CD4-positive, alpha-beta T cell treated with Interleukin-6 at 100 ng/mL for 8 hours (primary cell): ENCODE results near the gene SH3BP2.

ENCODE experiments used
- DNase-seq: peaks from one replicate; pipeline ENCODE4 v3.0.0-alpha.2; 2020; ENCODE audit warnings: mixed read lengths, low spot score

Gene SH3BP2

GRCh38 chr4:2856266-2856665 is 63.4 kb downstream of the SH3BP2 start:
- DNase-seq = no peak

DNA sequence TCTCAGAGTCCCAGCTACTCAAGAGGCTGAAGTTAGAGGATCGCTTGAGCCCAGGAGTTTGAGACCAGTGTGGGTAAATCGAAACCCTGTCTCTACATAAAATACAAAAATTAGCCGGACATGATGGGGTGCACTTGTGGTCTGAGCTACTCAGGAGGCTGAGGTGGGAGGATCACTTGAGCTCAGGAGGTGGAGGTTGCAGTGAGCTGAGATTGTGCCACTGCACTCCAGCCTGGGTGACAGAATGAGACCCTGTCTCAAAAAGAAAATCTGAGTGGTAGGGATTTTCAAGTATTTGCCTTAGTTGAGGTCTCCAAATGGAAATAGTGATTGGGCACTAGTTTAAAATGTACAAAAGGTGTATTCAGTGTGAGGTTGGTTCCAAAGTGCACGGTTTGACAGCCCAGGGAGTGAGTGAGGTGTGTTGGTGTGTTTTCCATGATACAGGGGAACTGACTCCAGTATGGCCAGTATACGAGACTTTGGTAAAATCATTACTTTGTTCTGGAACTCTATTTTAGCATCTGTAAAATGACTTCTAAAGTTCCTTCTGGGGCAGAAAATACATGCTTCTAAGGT is 64.6 kb downstream of the SH3BP2 start:
- DNase-seq = no peak

DNA sequence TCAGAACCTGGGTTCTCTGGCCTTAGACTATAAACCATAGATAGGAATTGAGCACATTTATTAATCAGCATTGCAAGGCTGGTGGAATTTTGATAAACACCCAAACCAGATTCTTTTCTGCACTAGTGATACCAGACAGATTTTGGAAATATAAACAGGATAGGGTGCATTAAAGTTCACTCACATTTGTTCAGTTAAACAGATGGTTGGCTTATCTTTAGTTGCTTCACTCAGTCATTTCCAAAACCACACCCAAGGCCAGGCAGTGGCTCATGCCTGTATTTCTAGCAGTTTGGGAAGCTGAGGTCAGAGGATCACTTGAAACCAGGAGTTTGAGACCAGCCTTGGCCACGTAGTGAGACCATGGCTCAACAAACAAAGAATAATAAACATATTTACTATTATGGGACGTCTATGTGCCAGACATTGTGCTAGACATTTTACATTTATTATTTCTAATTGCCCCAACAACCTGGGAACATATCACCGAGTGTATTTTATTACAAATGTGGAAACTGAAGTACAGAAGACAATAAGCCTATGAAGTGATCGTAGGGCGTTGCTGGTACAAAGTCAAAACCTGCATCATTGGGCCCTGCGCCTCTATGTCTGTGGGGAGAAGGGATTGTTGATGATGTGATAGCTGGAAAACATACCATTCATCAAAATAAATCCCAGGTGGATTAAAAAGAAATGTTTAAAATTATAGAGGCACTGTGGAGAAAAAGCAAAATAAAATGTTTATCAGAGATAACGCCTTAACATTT is 65.7 kb downstream of the SH3BP2 start:
- no peak for DNase-seq

DNA sequence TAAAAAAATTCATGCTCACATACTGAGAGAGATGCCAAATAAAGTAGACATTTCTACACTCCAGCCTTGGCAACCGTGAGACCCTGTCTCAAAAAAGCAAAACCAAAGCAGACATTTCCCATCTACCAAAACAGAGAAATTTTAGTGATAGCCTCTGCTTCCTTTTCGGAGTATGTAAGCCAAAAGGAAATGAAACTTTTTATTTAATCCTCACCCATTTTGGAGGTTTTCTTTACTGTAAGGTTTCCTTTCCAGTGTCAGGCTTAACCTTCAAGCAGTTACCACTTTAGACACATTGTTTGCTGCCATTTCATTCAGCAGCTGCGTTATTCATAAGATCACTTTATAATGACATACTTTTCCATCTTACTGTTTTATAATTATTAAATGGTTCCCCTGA is 66.6 kb downstream of the SH3BP2 start:
- DNase-seq = no peak

GRCh38 chr4:2860391-2861348 is 67.8 kb downstream of the SH3BP2 start:
- DNase-seq = no peak

- DNase-seq = no peak
Measured at GRCh38 chr4:2861631-2862436, 68.9 kb downstream of the SH3BP2 start.

DNA sequence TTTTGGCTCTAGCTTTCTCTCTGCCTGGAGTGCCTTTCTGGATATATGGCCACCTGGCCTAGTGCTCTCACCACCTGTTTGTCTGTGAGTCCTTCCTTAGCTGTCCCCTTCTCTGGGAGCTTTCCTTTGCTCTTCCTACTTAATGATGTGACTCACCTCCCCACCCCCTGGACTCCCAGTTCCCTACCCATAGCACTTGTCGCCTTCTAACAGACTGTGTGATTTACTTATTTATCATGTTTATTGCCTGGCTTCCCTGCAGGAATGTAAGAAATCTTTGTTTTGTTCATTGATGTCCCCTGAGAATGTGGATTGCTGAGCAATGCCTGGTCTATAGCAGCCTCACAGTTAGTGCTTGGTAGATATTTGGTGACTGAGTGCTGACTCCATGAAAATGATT is 69.6 kb downstream of the SH3BP2 start:
- no peak for DNase-seq

DNA sequence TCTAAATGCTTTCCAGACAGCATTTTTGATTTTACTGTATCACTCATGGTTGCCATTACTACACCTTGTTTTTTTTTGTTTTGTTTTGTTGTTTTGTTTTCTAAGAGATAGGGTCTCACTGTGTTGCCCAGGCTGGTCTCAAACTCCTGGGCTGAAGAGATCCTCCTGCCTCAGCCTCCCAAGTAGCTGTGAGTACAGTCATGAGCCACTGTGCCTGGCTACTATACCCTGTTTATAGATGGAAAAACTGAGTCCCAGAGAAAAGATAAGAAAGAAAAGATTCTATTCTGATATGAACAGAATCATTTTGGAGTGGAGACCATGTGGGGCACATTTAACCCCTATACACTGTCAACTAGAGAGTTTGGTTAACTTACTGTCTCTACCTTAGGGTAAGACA is 70.8 kb downstream of the SH3BP2 start:
- DNase-seq = no peak

DNA sequence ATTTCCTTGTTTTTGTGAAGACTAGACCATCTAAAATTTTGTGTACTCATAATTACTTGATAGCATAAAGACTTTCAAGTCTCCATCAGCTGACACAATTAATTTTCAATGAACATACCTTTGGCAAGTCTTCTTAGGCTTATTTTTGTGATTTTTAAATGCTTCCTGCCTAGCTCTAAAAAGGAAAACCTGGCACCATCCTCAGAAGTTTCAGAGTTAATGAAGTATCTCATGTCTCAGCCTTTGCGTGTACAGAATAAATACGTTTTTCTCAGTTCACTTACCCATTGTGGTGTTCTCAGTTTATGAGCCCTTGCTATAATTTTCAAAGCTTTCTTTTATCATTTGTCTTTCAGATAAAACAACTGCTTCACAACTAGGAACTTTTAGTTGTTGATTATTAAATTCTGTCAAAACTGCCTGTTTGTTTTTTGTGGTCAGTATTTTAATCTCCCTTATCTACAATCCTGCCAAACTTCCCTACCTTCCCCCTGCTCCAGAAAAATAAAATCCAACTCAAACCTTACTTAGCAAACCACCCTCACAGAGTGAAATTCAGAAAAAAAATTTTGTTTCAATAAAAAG is 72.4 kb downstream of the SH3BP2 start:
- no peak for DNase-seq

DNA sequence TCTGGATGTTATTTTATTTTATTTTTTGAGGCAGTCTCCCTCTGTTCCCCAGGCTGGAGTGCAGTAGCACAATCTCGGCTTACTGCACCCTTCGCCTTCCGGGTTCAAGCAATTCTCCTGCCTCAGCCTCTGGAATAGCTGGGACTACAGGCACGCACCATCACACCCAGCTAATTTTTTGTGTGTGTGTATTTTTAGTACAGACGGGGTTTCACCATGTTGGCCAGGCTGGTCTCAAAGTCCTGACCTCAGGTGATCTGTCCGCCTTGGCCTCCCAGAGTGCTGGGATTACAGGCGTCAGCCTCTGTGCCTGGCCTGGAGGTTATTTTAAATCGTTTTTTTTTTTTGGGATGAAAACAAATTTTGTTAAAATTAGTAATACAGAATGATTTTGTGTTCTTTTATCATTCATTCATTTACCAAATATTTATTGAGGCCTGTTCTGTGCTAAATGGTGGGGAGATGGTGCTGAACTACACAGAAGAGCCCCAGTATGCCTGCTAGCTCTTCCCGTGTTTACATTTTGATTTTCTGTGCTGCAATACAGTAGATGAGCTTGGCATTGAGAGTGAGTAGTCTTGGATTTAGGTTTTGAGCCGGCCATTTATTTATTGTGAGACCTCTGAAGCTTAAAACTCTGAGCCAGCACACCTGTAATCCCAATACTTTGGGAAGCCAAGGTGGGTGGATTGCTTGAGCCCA is 73.4 kb downstream of the SH3BP2 start:
- DNase-seq = no peak

GRCh38 chr4:2866891-2867290 is 74.0 kb downstream of the SH3BP2 start:
- no peak for DNase-seq

- DNase-seq = no peak
Measured at GRCh38 chr4:2867758-2868491, 75.0 kb downstream of the SH3BP2 start.

DNA sequence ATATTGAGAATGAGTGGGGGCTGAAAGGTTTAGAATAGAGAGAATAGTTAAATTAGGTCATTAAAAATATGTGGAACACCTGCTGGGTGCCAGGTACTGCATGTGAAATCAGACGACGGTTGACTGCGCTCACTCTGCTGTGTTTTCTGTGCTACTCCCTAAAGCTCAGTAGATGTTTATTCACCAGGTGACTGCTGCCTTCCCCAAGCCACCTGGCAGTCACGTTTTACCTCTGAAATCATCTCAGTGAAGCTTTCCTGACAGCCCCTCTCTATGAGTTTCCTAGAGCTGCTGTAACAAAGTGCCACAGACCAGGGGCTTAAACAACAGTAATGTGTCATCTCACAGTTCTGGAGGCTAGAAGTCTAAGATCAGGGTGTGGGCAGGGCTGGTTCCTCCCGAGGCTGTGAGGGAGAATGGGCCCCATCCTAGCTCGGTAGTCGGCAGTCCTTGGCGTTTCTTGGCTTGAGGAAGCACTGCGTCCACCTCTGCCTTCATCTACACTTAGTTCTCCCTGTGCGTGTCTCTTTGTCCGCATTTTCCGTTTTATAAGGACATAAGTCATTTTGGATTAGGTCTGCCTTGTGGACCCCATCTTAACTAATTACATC is 76.1 kb downstream of the SH3BP2 start:
- DNase-seq = no peak

- DNase-seq = no peak
Measured at GRCh38 chr4:2869659-2870058, 76.8 kb downstream of the SH3BP2 start.

DNA sequence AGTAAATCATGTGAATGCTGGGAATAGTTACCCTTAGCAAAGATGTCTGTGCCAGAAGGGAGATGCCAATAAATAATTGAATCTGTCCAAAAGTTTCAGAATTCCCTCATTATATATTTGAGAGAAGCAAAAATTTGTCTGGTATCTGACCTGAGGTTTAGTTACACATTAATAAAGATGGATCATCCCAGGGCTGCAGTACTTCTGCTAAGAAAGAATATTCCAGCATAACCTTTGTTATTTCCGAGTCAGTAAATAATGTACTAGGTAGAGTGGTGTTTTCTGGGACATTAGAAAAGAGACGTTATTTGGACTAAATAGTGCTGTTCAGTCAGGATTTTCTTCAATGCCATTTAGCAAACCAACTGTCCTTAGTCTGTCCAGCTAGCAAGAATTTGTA is 77.2 kb downstream of the SH3BP2 start:
- DNase-seq = no peak

GRCh38 chr4:2871466-2871865 is 78.6 kb downstream of the SH3BP2 start:
- DNase-seq = no peak

- peak; percentile 9 for DNase-seq
Measured at GRCh38 chr4:2871911-2872310, 79.0 kb downstream of the SH3BP2 start.

DNA sequence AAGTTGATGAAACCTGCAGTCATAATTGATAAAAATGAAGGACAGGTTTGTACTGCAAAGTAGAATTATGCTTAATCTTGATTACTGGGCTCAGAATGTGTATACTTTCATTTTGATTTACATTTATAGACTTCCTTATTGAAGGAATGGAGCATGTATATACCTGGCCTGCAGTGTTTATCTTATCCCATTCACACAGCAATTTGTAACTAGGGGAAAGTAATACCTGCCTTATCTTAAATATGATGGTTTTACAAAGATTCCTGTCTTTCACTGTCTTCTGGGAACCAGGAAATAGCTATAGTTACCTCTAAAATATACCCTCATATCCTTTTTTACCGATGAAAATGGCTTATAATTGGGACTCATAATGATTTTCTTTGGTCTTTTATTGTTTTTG is 80.4 kb downstream of the SH3BP2 start:
- no peak for DNase-seq

DNA sequence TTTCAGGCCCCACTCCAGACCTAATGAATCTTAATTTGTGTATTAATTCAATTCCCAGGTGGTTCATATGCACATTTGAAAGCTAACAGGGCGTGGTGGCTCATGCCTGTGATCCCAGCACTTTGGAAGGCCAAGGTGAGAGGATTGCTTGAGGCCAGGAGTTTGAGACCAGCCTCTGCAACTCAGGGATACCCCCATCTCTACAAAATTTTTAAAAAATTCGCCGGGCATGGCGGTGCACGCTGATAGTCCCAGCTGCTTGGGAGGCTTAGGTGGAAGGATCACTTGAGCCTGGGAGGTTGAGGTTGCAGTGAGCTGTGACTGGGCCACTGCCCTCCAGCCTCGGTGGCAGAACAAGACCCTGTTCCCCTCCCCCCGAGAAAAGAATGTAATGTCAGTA is 82.0 kb downstream of the SH3BP2 start:
- no peak for DNase-seq

- DNase-seq = no peak
Measured at GRCh38 chr4:2875556-2875955, 82.7 kb downstream of the SH3BP2 start.
